Fibroblast of skin of left biceps (primary cell): ENCODE measurements around the gene SANBR.

Experiments used
- DNase-seq, 2 experiments: peaks; one replicate each; pipeline ENCODE4 v3.0.0-alpha.2; 2013; ENCODE audit warnings: low read depth in 2 of 2

SANBR gene

DNA sequence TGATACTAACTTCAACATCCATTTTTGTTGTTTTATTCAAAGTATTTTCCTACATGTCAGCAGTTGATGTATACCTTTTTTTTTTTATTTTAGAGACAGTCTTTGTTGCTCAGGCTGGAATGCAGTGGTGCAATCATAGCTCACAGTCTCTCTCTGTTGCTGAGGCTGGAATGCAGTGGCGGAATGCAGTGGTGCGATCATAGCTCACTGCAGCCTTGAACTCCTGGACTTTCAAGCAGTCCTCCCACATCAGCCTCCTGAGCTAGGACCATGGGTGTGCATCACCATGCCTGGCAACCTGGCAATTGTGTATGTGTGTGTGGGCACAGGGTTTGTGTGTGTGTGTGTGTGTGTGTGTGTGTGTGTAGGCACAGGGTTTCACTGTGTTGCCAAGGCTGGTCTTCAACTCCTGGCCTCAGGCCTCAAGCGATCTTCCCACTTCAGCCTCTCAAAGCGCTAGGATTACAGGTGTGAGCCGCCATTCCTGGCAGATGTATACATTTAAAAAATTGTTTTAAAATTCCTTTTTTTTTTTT, 24.8 kb downstream of the SANBR start:
- DNase-seq = no peak

DNA sequence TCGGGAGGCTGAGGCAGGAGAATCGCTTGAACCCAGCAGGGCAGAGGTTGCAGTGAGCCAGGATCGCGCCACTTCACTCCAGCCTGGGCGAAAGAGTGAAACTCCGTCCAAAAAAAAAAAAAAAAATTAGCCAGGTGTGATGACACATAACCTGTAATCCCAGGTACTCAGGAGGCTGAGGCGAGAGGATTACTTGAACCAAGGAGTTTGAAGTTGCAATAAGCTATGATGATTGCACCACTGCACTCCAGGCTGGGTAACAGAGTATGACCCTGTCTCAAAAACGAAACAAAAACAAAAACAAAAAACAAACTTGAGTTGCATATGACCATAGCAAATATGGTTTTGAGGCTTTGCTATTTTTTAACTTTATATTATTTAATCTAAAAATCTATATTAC, 25.8 kb downstream of the SANBR start:
- no peak for DNase-seq

DNA sequence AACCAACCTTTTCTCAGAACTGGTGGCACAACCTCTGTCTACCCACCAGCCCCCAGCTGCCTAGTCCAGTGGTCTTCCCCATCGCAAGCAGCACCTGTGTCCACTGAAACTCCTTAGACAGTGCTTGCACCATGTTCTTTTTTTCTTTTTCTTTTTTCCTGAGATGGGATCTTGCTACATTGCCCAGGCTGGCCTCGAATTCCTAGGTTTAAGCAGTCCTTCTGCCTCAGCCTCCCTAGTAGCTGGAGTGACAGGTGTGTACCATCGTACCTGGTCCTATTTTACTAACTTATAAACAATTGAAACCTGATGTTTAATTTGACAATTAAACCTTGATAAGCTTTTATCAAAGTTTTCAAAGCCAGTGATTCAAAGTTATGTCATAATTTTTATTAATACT, 30.8 kb downstream of the SANBR start:
- no peak for DNase-seq

DNA sequence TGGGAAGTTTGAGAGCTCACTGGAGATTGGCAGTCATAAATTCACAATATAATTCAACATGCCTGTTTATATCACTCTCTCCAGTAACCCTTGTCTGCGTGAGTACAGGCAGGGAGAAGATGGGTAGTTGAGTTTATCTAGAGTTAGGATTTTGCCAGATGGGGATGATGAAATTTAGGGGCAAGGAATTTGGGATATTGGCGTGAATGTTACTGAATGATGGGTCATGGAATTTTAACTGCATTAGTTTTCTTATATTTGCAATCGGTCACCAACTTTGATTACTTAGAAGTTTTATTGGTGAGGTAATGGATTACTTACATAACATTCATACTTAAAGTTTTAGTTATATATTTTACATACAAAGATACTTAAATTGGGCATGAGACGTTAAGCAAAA, 35.1 kb downstream of the SANBR start:
- no peak for DNase-seq

DNA sequence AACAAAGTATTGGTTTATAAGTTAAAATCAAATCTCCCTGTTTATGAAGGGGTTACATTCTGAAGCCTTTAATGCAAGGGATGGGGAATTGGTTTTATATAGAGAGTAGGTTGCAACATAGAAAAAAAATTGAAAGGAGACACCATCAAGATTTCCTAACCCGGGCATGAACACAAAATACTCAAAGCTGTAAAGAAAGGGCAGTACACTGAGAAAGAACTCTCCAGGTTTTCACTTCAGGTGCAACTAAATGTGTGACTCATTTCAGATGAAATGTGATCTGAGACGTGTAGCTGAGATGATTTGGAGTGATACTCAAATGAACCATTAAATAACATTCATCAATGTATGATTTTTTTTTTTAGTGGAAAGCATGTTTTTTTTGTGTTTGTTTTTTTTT, 43.6 kb downstream of the SANBR start:
- DNase-seq = no peak

DNA sequence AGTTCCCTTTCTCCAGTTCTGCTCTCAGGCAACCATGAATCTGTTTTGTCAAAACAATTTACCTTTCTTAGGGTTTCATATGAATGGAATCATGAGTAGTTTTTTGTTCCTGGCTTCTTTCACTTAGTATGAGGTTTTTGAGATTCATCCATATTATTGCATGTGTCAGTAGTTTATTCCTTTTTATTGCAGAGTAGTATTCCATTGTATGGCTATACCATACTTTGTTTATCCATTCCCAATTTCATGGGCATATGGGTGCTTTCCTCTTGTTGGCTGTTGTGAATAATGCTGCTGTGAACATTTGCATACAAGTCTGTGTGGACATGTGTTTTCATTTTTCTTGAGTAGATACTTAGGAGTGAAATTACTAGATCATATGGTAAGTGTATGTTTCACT, 46.0 kb downstream of the SANBR start:
- no peak for DNase-seq

DNA sequence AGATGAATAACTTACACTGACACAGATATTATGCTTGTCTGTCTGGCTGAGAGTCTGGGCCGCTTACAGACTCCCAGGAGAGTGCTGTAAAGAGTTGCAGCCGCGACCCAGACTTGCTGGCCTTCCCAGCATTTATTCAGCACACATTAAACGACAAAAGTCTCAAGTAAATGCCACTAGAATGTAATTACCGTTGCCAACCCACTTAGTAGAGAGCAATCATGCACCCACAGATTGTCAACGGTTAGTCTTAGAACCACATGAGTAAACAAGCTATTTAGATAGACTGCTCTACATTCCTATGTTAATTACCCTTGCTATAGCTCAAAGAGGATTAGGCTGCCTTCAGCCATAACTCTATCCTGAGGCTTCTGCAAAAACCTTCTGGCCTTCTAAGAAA, 48.5 kb downstream of the SANBR start:
- no peak for DNase-seq
